A673 (cell line): Measurements from ENCODE around the gene IER5.

Experiments used
- CTCF ChIP-seq: fragments of 300-800, 200-600 bp; sonication (generic); conservative IDR thresholded peaks from 2 replicates; pipeline ENCODE4 v1.5.1; 2017; ENCODE audit warnings: low read depth, mild to moderate bottlenecking, antibody characterized with exemption, low read length, moderate library complexity, mixed read lengths
- EZH2 ChIP-seq: fragments of 200-600 bp; sonication (generic); IDR thresholded peaks from 2 replicates; pipeline ENCODE4 v1.6.1; 2017; ENCODE audit warnings: borderline replicate concordance, low read depth, mild to moderate bottlenecking, mixed read lengths, antibody characterized with exemption, low read length; ENCODE audit not compliant: poor library complexity, severe bottlenecking

- TF ChIP-seq CTCF = no peak
- TF ChIP-seq EZH2 = no peak
These were observed 8.7 kb downstream of the IER5 start for GRCh38 chr1:181097242-181097641.
